ENCODE data around the gene SPATA2.

Gene SPATA2

GRCh38 chr20:49882171-49882970 lies 33.0 kb downstream of the SPATA2 start:
- peaks cover 7 to 68% (median 51%) of the 10 kb centered on the region in 4 experiments for H3K36me3 ChIP-seq (ENCODE audit: control insufficient read depth in 4 of 4, insufficient read depth in 4 of 4, low read length in 3 of 4)
- no peaks in the 10 kb centered on the region for H3K4me1 ChIP-seq (ENCODE audit: control extremely low read depth in 1 of 4, control insufficient read depth in 4 of 4, insufficient read depth in 4 of 4, low read length in 3 of 4)
- CTCF ChIA-PET, result no interaction called here
- WGBS (ENCODE audit: insufficient coverage), result 97% methylated on average over 26 of the region's 29 CpGs
- no peaks in the 10 kb centered on the region for H3K27me3 ChIP-seq (replicated peaks in 2 of 5; ENCODE audit: control insufficient read depth in 4 of 5, insufficient read depth in 5 of 5, low read length in 4 of 5)
- POLR2A ChIA-PET, result no interaction called here
- H3K9me3 ChIP-seq (ENCODE audit: control extremely low read depth in 1 of 5, control insufficient read depth in 4 of 5, insufficient read depth in 2 of 5, low read depth in 1 of 5, low read length in 4 of 5), result no peaks in the 10 kb centered on the region
- no peak for DNase-seq
- H3K27ac ChIP-seq (ENCODE audit: insufficient read depth in 1 of 2, low read depth in 1 of 2, low read length in 2 of 2, poor library complexity in 1 of 2, severe bottlenecking in 2 of 2), result no peak overlapping the region
- no peak overlapping the region for H3K4me3 ChIP-seq (ENCODE audit: control insufficient read depth in 1 of 7, extremely low read depth in 1 of 7, insufficient read depth in 4 of 7, low read depth in 2 of 7, low read length in 6 of 7)

- no peak for DNase-seq
- no peak overlapping the region for H3K27ac ChIP-seq (ENCODE audit: insufficient read depth in 1 of 2, low read depth in 1 of 2, low read length in 2 of 2, poor library complexity in 1 of 2, severe bottlenecking in 2 of 2)
- WGBS (ENCODE audit: insufficient coverage), result 94% methylated on average over 9 of the region's 15 CpGs
- no peaks in the 10 kb centered on the region for H3K27me3 ChIP-seq (replicated peaks in 2 of 5; ENCODE audit: control insufficient read depth in 4 of 5, insufficient read depth in 5 of 5, low read length in 4 of 5)
- CTCF ChIA-PET, result no interaction called here
- no peaks in the 10 kb centered on the region for H3K9me3 ChIP-seq (ENCODE audit: control extremely low read depth in 1 of 5, control insufficient read depth in 4 of 5, insufficient read depth in 2 of 5, low read depth in 1 of 5, low read length in 4 of 5)
- POLR2A ChIA-PET, result no interaction called here
- peaks cover 7 to 61% (median 46%) of the 10 kb centered on the region in 4 experiments for H3K36me3 ChIP-seq (ENCODE audit: control insufficient read depth in 4 of 4, insufficient read depth in 4 of 4, low read length in 3 of 4)
- no peak overlapping the region for H3K4me3 ChIP-seq (ENCODE audit: control insufficient read depth in 1 of 7, extremely low read depth in 1 of 7, insufficient read depth in 4 of 7, low read depth in 2 of 7, low read length in 6 of 7)
- no peaks in the 10 kb centered on the region for H3K4me1 ChIP-seq (ENCODE audit: control extremely low read depth in 1 of 4, control insufficient read depth in 4 of 4, insufficient read depth in 4 of 4, low read length in 3 of 4)
Observed at GRCh38 chr20:49880724-49881445, 34.4 kb downstream of the SPATA2 start.

GRCh38 chr20:49880177-49880576 lies 35.2 kb downstream of the SPATA2 start:
- no peak overlapping the region for H3K4me3 ChIP-seq (ENCODE audit: control insufficient read depth in 1 of 7, extremely low read depth in 1 of 7, insufficient read depth in 4 of 7, low read depth in 2 of 7, low read length in 6 of 7)
- no peak for DNase-seq
- ChIA-PET CTCF (interaction anchor here (0.7 kb wide), 1 partner anchor 8 kb away, joined by 3 read pairs; no protein-coding TSS in a partner anchor), POLR2A (no interaction called here)
- H3K9me3 ChIP-seq (ENCODE audit: control extremely low read depth in 1 of 5, control insufficient read depth in 4 of 5, insufficient read depth in 2 of 5, low read depth in 1 of 5, low read length in 4 of 5), result no peaks in the 10 kb centered on the region
- no peak overlapping the region for H3K27ac ChIP-seq (ENCODE audit: insufficient read depth in 1 of 2, low read depth in 1 of 2, low read length in 2 of 2, poor library complexity in 1 of 2, severe bottlenecking in 2 of 2)
- H3K4me1 ChIP-seq (ENCODE audit: control extremely low read depth in 1 of 4, control insufficient read depth in 4 of 4, insufficient read depth in 4 of 4, low read length in 3 of 4), result no peaks in the 10 kb centered on the region
- H3K27me3 ChIP-seq (replicated peaks in 2 of 5; ENCODE audit: control insufficient read depth in 4 of 5, insufficient read depth in 5 of 5, low read length in 4 of 5), result no peaks in the 10 kb centered on the region
- peaks cover 7 to 56% (median 45%) of the 10 kb centered on the region in 4 experiments for H3K36me3 ChIP-seq (ENCODE audit: control insufficient read depth in 4 of 4, insufficient read depth in 4 of 4, low read length in 3 of 4)
- 83% methylated on average over 2 of the region's 3 CpGs for WGBS (ENCODE audit: insufficient coverage)

DNA sequence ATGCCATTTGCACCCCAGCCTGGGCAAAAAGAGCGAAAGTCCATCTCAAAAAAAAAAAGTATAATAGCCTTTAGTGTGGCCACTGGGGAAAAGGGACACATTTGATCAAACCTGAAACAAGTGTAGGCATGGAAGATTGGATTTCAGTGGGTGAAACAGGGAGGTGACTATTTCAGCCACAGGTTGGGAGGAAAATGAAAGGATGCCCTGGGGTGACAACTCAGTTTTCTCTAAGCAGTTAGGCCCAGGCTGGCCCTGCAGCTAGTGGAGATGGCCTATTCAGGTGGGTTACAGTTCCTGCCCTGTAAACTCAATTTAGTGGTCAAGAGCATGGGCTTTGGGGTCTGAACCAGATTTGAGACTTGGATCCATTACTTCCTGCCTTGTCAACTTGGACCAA lies 36.4 kb downstream of the SPATA2 start:
- 100% methylated on average over 1 of the region's 1 CpG for WGBS (ENCODE audit: insufficient coverage)
- H3K27ac ChIP-seq (ENCODE audit: insufficient read depth in 1 of 2, low read depth in 1 of 2, low read length in 2 of 2, poor library complexity in 1 of 2, severe bottlenecking in 2 of 2), result no peak overlapping the region
- peaks cover 7 to 53% (median 43%) of the 10 kb centered on the region in 4 experiments for H3K36me3 ChIP-seq (ENCODE audit: control insufficient read depth in 4 of 4, insufficient read depth in 4 of 4, low read length in 3 of 4)
- H3K9me3 ChIP-seq (ENCODE audit: control extremely low read depth in 1 of 5, control insufficient read depth in 4 of 5, insufficient read depth in 2 of 5, low read depth in 1 of 5, low read length in 4 of 5), result no peaks in the 10 kb centered on the region
- H3K4me3 ChIP-seq (ENCODE audit: control insufficient read depth in 1 of 7, extremely low read depth in 1 of 7, insufficient read depth in 4 of 7, low read depth in 2 of 7, low read length in 6 of 7), result no peak overlapping the region
- POLR2A ChIA-PET, result no interaction called here
- CTCF ChIA-PET, result interaction anchor here (2.1 kb wide), 1 partner anchor 10 kb away, joined by 6 read pairs; no protein-coding TSS in a partner anchor
- no peaks in the 10 kb centered on the region for H3K27me3 ChIP-seq (replicated peaks in 2 of 5; ENCODE audit: control insufficient read depth in 4 of 5, insufficient read depth in 5 of 5, low read length in 4 of 5)
- H3K4me1 ChIP-seq (ENCODE audit: control extremely low read depth in 1 of 4, control insufficient read depth in 4 of 4, insufficient read depth in 4 of 4, low read length in 3 of 4), result no peaks in the 10 kb centered on the region
- DNase-seq, result no peak

GRCh38 chr20:49877386-49877921 lies 37.9 kb downstream of the SPATA2 start:
- ChIA-PET CTCF (interaction anchor here (2.1 kb wide), 1 partner anchor 11 kb away, joined by 6 read pairs; no protein-coding TSS in a partner anchor), POLR2A (no interaction called here)
- Histone ChIP-seq H3K4me1 (ENCODE audit: control extremely low read depth in 1 of 4, control insufficient read depth in 4 of 4, insufficient read depth in 4 of 4, low read length in 3 of 4) (no peaks in the 10 kb centered on the region), H3K27me3 (replicated peaks in 2 of 5; ENCODE audit: control insufficient read depth in 4 of 5, insufficient read depth in 5 of 5, low read length in 4 of 5) (no peaks in the 10 kb centered on the region), H3K4me3 (ENCODE audit: control insufficient read depth in 1 of 7, extremely low read depth in 1 of 7, insufficient read depth in 4 of 7, low read depth in 2 of 7, low read length in 6 of 7) (no peak overlapping the region), H3K36me3 (ENCODE audit: control insufficient read depth in 4 of 4, insufficient read depth in 4 of 4, low read length in 3 of 4) (peaks cover 7 to 39% (median 36%) of the 10 kb centered on the region in 4 experiments), H3K27ac (ENCODE audit: insufficient read depth in 1 of 2, low read depth in 1 of 2, low read length in 2 of 2, poor library complexity in 1 of 2, severe bottlenecking in 2 of 2) (no peak overlapping the region), H3K9me3 (ENCODE audit: control extremely low read depth in 1 of 5, control insufficient read depth in 4 of 5, insufficient read depth in 2 of 5, low read depth in 1 of 5, low read length in 4 of 5) (no peaks in the 10 kb centered on the region)
- WGBS (ENCODE audit: insufficient coverage), result 84% methylated on average over 4 of the region's 4 CpGs
- no peak for DNase-seq

DNA sequence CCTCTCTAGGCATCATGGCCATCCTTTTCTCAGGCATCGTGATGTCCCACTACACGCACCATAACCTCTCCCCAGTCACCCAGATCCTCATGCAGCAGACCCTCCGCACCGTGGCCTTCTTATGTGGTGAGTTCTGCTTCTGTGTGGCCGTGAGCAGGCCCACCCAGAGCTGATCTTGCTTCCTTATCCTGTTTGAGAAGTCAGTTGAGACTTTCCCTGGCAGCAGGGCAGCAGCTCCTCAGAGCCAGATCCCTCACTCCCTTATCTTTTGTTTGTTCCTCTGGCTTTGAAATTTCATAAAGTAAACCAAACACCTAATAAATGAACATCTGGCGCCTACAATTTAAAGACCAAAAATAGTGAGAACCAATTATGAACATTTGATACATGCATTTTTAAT lies 40.6 kb downstream of the SPATA2 start:
- CTCF ChIA-PET, result no interaction called here
- Histone ChIP-seq H3K36me3 (ENCODE audit: control insufficient read depth in 4 of 4, insufficient read depth in 4 of 4, low read length in 3 of 4) (peaks cover 6 to 27% (median 23%) of the 10 kb centered on the region in 4 experiments), H3K4me3 (ENCODE audit: control insufficient read depth in 1 of 7, extremely low read depth in 1 of 7, insufficient read depth in 4 of 7, low read depth in 2 of 7, low read length in 6 of 7) (no peak overlapping the region), H3K27me3 (replicated peaks in 2 of 5; ENCODE audit: control insufficient read depth in 4 of 5, insufficient read depth in 5 of 5, low read length in 4 of 5) (no peaks in the 10 kb centered on the region), H3K9me3 (ENCODE audit: control extremely low read depth in 1 of 5, control insufficient read depth in 4 of 5, insufficient read depth in 2 of 5, low read depth in 1 of 5, low read length in 4 of 5) (no peaks in the 10 kb centered on the region), H3K4me1 (ENCODE audit: control extremely low read depth in 1 of 4, control insufficient read depth in 4 of 4, insufficient read depth in 4 of 4, low read length in 3 of 4) (no peaks in the 10 kb centered on the region), H3K27ac (ENCODE audit: insufficient read depth in 1 of 2, low read depth in 1 of 2, low read length in 2 of 2, poor library complexity in 1 of 2, severe bottlenecking in 2 of 2) (no peak overlapping the region)
- POLR2A ChIA-PET, result no interaction called here
- WGBS (ENCODE audit: insufficient coverage), result 100% methylated on average over 3 of the region's 6 CpGs
- DNase-seq, result no peak

GRCh38 chr20:49872056-49872455 lies 43.3 kb downstream of the SPATA2 start:
- H3K4me3 ChIP-seq (ENCODE audit: control insufficient read depth in 1 of 7, extremely low read depth in 1 of 7, insufficient read depth in 4 of 7, low read depth in 2 of 7, low read length in 6 of 7), result no peak overlapping the region
- no peaks in the 10 kb centered on the region for H3K27me3 ChIP-seq (replicated peaks in 2 of 5; ENCODE audit: control insufficient read depth in 4 of 5, insufficient read depth in 5 of 5, low read length in 4 of 5)
- no peak overlapping the region for H3K27ac ChIP-seq (ENCODE audit: insufficient read depth in 1 of 2, low read depth in 1 of 2, low read length in 2 of 2, poor library complexity in 1 of 2, severe bottlenecking in 2 of 2)
- no peaks in the 10 kb centered on the region for H3K9me3 ChIP-seq (ENCODE audit: control extremely low read depth in 1 of 5, control insufficient read depth in 4 of 5, insufficient read depth in 2 of 5, low read depth in 1 of 5, low read length in 4 of 5)
- DNase-seq, result no peak
- ChIA-PET POLR2A (no interaction called here), CTCF (interaction anchor here (1.1 kb wide), 1 partner anchor 15 kb away, joined by 5 read pairs; no protein-coding TSS in a partner anchor)
- WGBS (ENCODE audit: insufficient coverage), result no CpG with 5 or more reads among the region's 1 CpG
- peaks cover 3 to 35% (median 20%) of the 10 kb centered on the region in 4 experiments for H3K36me3 ChIP-seq (ENCODE audit: control insufficient read depth in 4 of 4, insufficient read depth in 4 of 4, low read length in 3 of 4)
- H3K4me1 ChIP-seq (ENCODE audit: control extremely low read depth in 1 of 4, control insufficient read depth in 4 of 4, insufficient read depth in 4 of 4, low read length in 3 of 4), result peaks cover 0 to 5% (median 0%) of the 10 kb centered on the region in 4 experiments

Measured in common myeloid progenitor, CD34-positive (primary cell).